ENCODE measurements around the gene MYO10.

GRCh38 chr5:16961131-16961530 lies 25.0 kb upstream of the MYO10 start:
- TF ChIP-seq CTCF (IDR thresholded peaks at IDR 0.05) (no peak), EP300 (IDR thresholded peaks at IDR 0.05) (no peak), POLR2A (IDR thresholded peaks at IDR 0.05) (no peak)
